ENCODE measurements around the gene LCN2. TPM values are rescaled to one million over a fixed set of nuclear protein-coding genes. Genes with fewer than 3 reads are reported as not detected.
A peak's percentile ranks its signal among the peaks of the same experiment; 100 is the strongest.

Gene LCN2
- total and polyA plus RNA-seq, 9 of the 15 experiments (the other 6 are each of a cell fraction or from before 2014, with no cell fraction given), result 0.10 to 1.2 (median 0.44) TPM; not detected in 1

DNA sequence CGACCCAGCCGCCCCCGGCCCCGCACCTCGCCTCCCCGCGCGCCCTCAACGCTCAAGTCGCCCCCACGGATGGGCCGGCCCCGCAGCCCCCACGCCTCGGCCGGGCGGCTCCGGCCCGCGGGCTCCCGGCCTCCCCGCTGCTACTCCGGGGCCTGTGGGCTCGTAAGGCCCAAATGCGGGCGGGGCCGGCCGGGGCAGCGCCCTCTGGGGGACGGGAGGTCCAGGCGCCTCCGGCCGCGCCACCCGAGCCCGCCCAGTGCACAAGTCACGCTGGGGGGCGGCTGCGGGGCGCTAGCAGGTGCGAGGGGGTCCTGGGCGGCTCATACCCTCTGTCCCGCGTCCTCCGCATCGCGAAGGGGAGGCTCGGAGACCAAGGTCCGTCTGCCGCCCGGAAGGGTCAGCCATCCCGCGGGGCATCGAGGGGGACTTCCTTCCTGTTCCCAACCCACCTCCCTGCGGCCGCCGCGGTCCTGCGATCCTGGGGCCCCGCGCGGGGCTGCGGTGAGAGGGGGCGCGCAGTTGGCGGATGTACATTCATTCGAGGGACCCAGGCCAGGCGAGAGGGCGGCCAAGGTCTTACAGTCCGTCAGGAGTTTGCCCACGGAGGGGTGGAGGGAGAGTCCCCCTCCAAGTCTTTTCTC is 42.3 kb downstream of the LCN2 start, which contains the start of gene CIZ1 (continued):
- TF ChIP-seq, protein P1, sequence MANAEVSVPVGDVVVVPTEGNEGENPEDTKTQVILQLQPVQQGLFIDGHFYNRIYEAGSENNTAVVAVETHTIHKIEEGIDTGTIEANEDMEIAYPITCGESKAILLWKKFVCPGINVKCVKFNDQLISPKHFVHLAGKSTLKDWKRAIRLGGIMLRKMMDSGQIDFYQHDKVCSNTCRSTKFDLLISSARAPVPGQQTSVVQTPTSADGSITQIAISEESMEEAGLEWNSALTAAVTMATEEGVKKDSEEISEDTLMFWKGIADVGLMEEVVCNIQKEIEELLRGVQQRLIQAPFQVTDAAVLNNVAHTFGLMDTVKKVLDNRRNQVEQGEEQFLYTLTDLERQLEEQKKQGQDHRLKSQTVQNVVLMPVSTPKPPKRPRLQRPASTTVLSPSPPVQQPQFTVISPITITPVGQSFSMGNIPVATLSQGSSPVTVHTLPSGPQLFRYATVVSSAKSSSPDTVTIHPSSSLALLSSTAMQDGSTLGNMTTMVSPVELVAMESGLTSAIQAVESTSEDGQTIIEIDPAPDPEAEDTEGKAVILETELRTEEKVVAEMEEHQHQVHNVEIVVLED (CRISPR knock-in tag; IDR thresholded peaks at IDR 0.05), result peak; percentile 76
- TF ChIP-seq SAP30 (IDR thresholded peaks at IDR 0.05; ENCODE audit: borderline replicate concordance, insufficient read depth, low read depth, low read length, poor library complexity, severe bottlenecking) (peak; percentile 85), ZNF77 (CRISPR knock-in tag; IDR thresholded peaks at IDR 0.05) (peak; percentile 66; the same call in 1 of the 2 replicates), ZNF24 (IDR thresholded peaks at IDR 0.05) (no peak), TBL1XR1 (IDR thresholded peaks at IDR 0.05; ENCODE audit: low read length in 2 of 2) (peak in 1 of 2 experiments; percentile 49; a peak in 2 of 4 replicates), JUN (IDR thresholded peaks at IDR 0.05; ENCODE audit: borderline replicate concordance, low read depth, low read length) (peak; percentile 73; the same call in 1 of the 2 replicates), JUN (CRISPR knock-in tag; IDR thresholded peaks at IDR 0.05; ENCODE audit: borderline replicate concordance) (no peak), MCM3 (IDR thresholded peaks at IDR 0.05) (no peak), KLF10 (CRISPR knock-in tag; IDR thresholded peaks at IDR 0.05) (no peak), ERF (CRISPR knock-in tag; IDR thresholded peaks at IDR 0.05) (peak; percentile 80; the same call in 1 of the 2 replicates), TGIF2 (CRISPR knock-in tag; IDR thresholded peaks at IDR 0.05) (no peak), SPI1 (IDR thresholded peaks at IDR 0.05; ENCODE audit: borderline replicate concordance, low read depth, low read length) (peak; percentile 79), DACH1 (IDR thresholded peaks at IDR 0.05; ENCODE audit: partially characterized antibody) (no peak), CEBPG (CRISPR knock-in tag; IDR thresholded peaks at IDR 0.05) (no peak), CEBPG (tag; conservative IDR thresholded peaks at IDR 0.05 in 1 of 2, IDR thresholded peaks at IDR 0.05 in 1 of 2) (no peak; a peak in 1 of 4 replicates), FOXK2 (conservative IDR thresholded peaks at IDR 0.05 in 1 of 2, IDR thresholded peaks at IDR 0.05 in 1 of 2; ENCODE audit: low read depth in 2 of 2) (no peak), CBX3 (IDR thresholded peaks at IDR 0.05; ENCODE audit: borderline replicate concordance in 1 of 2, low read length in 2 of 2) (peak in 1 of 2 experiments; percentile 46; a peak in 1 of 3 replicates), TBP (optimal IDR thresholded peaks at IDR 0.05; ENCODE audit: low read depth, low read length) (peak; percentile 87), CHD2 (IDR thresholded peaks at IDR 0.05; ENCODE audit: low read depth, low read length) (no peak), MEIS2 (IDR thresholded peaks at IDR 0.05; ENCODE audit: partially characterized antibody) (no peak), SMARCA4 (IDR thresholded peaks at IDR 0.05) (no peak), SNRNP70 (optimal IDR thresholded peaks at IDR 0.05; ENCODE audit: low read depth, low read length) (no peak), ZNF699 (CRISPR knock-in tag; IDR thresholded peaks at IDR 0.05; ENCODE audit: insufficient replicate concordance) (no peak)
- TF ChIP-seq, protein P2, sequence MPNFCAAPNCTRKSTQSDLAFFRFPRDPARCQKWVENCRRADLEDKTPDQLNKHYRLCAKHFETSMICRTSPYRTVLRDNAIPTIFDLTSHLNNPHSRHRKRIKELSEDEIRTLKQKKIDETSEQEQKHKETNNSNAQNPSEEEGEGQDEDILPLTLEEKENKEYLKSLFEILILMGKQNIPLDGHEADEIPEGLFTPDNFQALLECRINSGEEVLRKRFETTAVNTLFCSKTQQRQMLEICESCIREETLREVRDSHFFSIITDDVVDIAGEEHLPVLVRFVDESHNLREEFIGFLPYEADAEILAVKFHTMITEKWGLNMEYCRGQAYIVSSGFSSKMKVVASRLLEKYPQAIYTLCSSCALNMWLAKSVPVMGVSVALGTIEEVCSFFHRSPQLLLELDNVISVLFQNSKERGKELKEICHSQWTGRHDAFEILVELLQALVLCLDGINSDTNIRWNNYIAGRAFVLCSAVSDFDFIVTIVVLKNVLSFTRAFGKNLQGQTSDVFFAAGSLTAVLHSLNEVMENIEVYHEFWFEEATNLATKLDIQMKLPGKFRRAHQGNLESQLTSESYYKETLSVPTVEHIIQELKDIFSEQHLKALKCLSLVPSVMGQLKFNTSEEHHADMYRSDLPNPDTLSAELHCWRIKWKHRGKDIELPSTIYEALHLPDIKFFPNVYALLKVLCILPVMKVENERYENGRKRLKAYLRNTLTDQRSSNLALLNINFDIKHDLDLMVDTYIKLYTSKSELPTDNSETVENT (CRISPR knock-in tag; IDR thresholded peaks at IDR 0.05), result peak; percentile 100
- TF ChIP-seq, protein P3, sequence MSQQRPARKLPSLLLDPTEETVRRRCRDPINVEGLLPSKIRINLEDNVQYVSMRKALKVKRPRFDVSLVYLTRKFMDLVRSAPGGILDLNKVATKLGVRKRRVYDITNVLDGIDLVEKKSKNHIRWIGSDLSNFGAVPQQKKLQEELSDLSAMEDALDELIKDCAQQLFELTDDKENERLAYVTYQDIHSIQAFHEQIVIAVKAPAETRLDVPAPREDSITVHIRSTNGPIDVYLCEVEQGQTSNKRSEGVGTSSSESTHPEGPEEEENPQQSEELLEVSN (IDR thresholded peaks at IDR 0.05; ENCODE audit: borderline replicate concordance in 1 of 2, extremely low read depth in 1 of 2, insufficient read depth in 1 of 2, insufficient read length in 1 of 2, low read depth in 1 of 2, low read length in 1 of 2, poor library complexity in 1 of 2, severe bottlenecking in 1 of 2), result peak; percentile 73 to 91
